Measurements from ENCODE around the gene FGF12. TPM values are rescaled to one million over a fixed set of nuclear protein-coding genes. Genes with fewer than 3 reads are reported as not detected.

Gene FGF12
- total RNA-seq, 1 donor from 2014 or later, result 6.1 TPM

DNA sequence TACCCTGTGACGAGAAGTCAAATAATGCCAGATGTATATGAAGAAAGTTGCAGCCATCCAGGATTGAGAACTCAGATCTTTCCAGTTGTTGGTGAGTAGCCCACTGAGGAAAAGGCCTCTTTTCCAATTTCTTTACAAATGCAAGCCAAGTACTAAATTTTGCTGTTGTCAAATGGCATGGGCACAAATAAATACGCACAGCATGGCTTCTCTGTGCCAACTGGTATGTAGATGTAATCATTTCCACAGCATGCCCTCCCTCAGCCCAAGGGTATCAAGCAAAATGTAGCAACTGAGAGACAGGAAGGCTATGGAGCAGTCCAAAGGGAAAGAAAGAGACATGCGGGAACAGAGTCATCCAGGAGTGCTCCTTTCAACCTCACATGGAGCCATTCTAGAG is 105.4 kb downstream of the FGF12 start:
- TF ChIP-seq, protein P1, sequence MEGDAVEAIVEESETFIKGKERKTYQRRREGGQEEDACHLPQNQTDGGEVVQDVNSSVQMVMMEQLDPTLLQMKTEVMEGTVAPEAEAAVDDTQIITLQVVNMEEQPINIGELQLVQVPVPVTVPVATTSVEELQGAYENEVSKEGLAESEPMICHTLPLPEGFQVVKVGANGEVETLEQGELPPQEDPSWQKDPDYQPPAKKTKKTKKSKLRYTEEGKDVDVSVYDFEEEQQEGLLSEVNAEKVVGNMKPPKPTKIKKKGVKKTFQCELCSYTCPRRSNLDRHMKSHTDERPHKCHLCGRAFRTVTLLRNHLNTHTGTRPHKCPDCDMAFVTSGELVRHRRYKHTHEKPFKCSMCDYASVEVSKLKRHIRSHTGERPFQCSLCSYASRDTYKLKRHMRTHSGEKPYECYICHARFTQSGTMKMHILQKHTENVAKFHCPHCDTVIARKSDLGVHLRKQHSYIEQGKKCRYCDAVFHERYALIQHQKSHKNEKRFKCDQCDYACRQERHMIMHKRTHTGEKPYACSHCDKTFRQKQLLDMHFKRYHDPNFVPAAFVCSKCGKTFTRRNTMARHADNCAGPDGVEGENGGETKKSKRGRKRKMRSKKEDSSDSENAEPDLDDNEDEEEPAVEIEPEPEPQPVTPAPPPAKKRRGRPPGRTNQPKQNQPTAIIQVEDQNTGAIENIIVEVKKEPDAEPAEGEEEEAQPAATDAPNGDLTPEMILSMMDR (IDR thresholded peaks at IDR 0.05; ENCODE audit: unreplicated experiment), result no peak
- no peaks in the 10 kb centered on the region for H3K9me3 Mint-ChIP-seq (ENCODE audit: low read depth)
- peaks cover 4% of the 10 kb centered on the region for H3K4me1 Mint-ChIP-seq (ENCODE audit: low read depth)
- no peak overlapping the region for H3K27ac Mint-ChIP-seq
- H3K27me3 Mint-ChIP-seq, result no peaks in the 10 kb centered on the region
- no peak overlapping the region for H3K4me3 Mint-ChIP-seq (ENCODE audit: low read depth)
- DNase-seq (ENCODE audit: low spot score, unreplicated experiment), result no peak
- no peaks in the 10 kb centered on the region for H3K36me3 Mint-ChIP-seq (ENCODE audit: insufficient read depth)

DNA sequence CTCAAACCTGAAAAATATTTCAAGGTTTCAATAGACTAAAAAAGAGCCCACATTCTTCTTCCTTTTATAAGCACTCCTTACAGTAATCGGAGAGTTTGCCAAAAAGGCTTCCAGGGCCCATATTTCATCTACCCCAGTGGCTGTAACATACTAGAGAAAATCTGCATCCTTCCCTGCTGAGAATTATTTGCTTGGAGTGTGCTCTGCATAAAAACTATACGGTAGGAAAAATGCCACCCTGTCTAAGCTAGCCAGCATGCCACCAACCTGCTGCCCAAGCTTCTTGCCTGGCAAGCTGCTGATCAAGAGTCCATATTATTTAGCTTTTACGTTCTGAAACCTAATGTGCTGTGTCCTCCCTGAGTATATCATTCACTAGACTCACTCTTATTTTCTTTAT is 107.1 kb downstream of the FGF12 start:
- Mint-ChIP-seq H3K4me1 (ENCODE audit: low read depth) (peaks cover 4% of the 10 kb centered on the region), H3K9me3 (ENCODE audit: low read depth) (no peaks in the 10 kb centered on the region), H3K27ac (no peak overlapping the region), H3K4me3 (ENCODE audit: low read depth) (no peak overlapping the region), H3K36me3 (ENCODE audit: insufficient read depth) (no peaks in the 10 kb centered on the region), H3K27me3 (no peaks in the 10 kb centered on the region)
- TF ChIP-seq, protein P1 (IDR thresholded peaks at IDR 0.05; ENCODE audit: unreplicated experiment), result no peak
- no peak for DNase-seq (ENCODE audit: low spot score, unreplicated experiment)

DNA sequence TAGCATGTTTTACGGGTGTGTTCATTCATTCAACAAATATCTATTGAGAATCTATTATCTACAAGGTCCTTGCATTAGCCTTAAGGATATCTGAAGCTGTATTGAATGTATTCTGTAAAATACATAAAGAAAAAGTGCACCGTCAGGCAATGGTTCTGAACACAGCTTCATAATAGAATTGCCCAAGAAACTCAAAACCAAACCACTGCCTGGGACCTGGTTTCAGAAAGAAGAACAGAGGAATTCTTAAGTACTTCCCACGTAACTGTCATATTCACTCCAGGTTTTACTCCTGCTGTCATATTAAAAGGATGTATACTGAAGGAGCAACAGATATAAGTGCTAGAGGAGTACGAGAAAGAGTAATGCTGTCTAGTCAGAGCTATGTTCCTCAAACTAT is 115.9 kb downstream of the FGF12 start:
- TF ChIP-seq, protein P1 (IDR thresholded peaks at IDR 0.05; ENCODE audit: unreplicated experiment), result no peak
- Mint-ChIP-seq H3K4me1 (ENCODE audit: low read depth) (peaks cover 3% of the 10 kb centered on the region), H3K4me3 (ENCODE audit: low read depth) (no peak overlapping the region), H3K27ac (no peak overlapping the region), H3K36me3 (ENCODE audit: insufficient read depth) (no peaks in the 10 kb centered on the region), H3K9me3 (ENCODE audit: low read depth) (no peaks in the 10 kb centered on the region), H3K27me3 (no peaks in the 10 kb centered on the region)
- no peak for DNase-seq (ENCODE audit: low spot score, unreplicated experiment)

DNA sequence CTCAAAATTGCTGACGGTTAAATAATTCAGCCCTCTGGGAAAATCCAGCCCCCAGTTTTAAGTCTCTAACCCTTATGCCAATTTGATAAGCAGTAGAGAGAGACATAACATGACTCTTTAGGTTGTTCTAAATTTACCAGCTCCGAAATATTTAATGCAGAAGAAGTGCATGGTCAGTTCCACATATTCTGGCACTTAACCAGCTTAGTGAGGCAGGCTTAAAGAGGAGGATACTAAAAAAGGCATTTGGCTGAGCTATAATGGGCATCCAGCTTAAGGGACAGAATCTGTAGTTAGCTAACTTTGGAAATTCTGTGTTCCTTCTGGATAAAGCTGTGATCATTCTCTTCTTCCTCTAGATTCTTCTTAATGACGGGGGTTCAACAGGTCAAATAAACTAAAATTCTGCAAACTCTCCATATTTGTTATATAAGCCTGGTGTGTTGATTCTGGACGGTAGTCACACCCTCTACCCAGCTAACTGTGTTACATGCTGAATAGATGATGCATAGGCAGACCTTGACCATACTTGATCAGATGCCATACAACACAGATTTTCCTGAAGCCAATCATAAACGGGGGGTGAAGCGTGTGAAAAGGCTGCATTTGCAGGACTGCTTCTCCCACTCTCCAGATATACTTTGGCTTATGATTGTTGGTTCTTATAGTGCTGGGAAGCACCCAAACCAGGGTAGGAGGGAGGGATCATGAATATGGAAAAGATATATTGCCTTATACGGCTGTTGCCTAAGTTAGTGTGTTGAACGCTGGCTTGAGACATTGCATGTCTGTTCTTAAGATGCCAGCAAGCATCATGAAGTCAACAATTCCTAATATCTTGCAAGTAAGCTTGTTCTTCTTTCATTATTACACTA is 118.4 kb downstream of the FGF12 start:
- Mint-ChIP-seq H3K36me3 (ENCODE audit: insufficient read depth) (no peaks in the 10 kb centered on the region), H3K27me3 (no peaks in the 10 kb centered on the region), H3K4me3 (ENCODE audit: low read depth) (no peak overlapping the region), H3K27ac (no peak overlapping the region), H3K9me3 (ENCODE audit: low read depth) (peaks cover 6% of the 10 kb centered on the region), H3K4me1 (ENCODE audit: low read depth) (peaks cover 3% of the 10 kb centered on the region)
- no peak for DNase-seq (ENCODE audit: low spot score, unreplicated experiment)
- TF ChIP-seq, protein P1 (IDR thresholded peaks at IDR 0.05; ENCODE audit: unreplicated experiment), result no peak

DNA sequence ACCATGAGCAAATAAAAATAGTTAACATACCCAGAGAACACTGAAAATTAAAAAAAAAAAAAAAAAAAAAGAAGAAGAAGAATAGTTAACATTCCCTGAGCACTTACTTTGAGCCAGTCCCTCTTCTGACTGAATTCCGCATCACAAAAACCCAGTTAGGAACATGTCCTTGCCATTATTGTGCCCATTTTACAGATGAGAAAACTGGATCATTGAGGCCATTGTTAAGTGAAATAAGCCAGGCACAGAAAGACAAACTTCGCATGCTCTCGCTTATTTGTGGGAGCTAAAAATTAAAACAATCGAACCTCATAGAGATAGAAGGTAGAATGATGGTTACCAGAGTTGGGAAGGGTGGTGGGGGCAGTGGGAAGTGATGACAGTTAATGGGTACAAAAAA is 119.5 kb downstream of the FGF12 start:
- Mint-ChIP-seq H3K27ac (no peak overlapping the region), H3K9me3 (ENCODE audit: low read depth) (peaks cover 15% of the 10 kb centered on the region), H3K4me3 (ENCODE audit: low read depth) (no peak overlapping the region), H3K27me3 (no peaks in the 10 kb centered on the region), H3K36me3 (ENCODE audit: insufficient read depth) (peaks cover 6% of the 10 kb centered on the region), H3K4me1 (ENCODE audit: low read depth) (peaks cover 3% of the 10 kb centered on the region)
- TF ChIP-seq, protein P1 (IDR thresholded peaks at IDR 0.05; ENCODE audit: unreplicated experiment), result no peak
- no peak for DNase-seq (ENCODE audit: low spot score, unreplicated experiment)

All from progenitor cell of endocrine pancreas (in vitro differentiated cells).